ENCODE results near the gene RPL37A.
"Not testable (repeated sequence)": the region's sequence is repeated elsewhere in the genome, so short reads cannot be mapped to it uniquely, and the experiment has no call there.

Gene RPL37A

GRCh38 chr2:216516730-216517350 lies 18.2 kb downstream of the RPL37A start:
- DNase-seq (ENCODE audit: low read depth in 1 of 2, low spot score in 1 of 2) = peak in 1 of 2 experiments; percentile 17
- Histone ChIP-seq H3K4me3 (replicated peaks; ENCODE audit: insufficient read depth, low read length) (no peak overlapping the region), H3K27ac (replicated peaks) (no peak overlapping the region), H3K27me3 (ENCODE audit: insufficient read depth, poor library complexity, severe bottlenecking) (no peaks in the 10 kb centered on the region)
- no peak for TF ChIP-seq REST (IDR thresholded peaks at IDR 0.05; ENCODE audit: insufficient replicate concordance, low read depth)
- TF ChIP-seq CTCF (IDR thresholded peaks at IDR 0.05; ENCODE audit: insufficient read depth, low read length) = peak; percentile 45

GRCh38 chr2:216517447-216518225 lies 19.0 kb downstream of the RPL37A start:
- no peak overlapping the region for H3K4me3 ChIP-seq (replicated peaks; ENCODE audit: insufficient read depth, low read length)
- TF ChIP-seq CTCF (IDR thresholded peaks at IDR 0.05; ENCODE audit: insufficient read depth, low read length) (no peak), GABPA (IDR thresholded peaks at IDR 0.05; ENCODE audit: low read depth) (no peak), POLR2AphosphoS5 (IDR thresholded peaks at IDR 0.05; ENCODE audit: low read depth) (no peak), REST (IDR thresholded peaks at IDR 0.05; ENCODE audit: insufficient replicate concordance, low read depth) (no peak), SPI1 (IDR thresholded peaks at IDR 0.05; ENCODE audit: borderline replicate concordance, low read depth) (no peak)

GRCh38 chr2:216518566-216519119 lies 20.0 kb downstream of the RPL37A start:
- H3K27me3 ChIP-seq (ENCODE audit: insufficient read depth, poor library complexity, severe bottlenecking); DNase-seq (ENCODE audit: low read depth in 1 of 2, low spot score in 1 of 2); H3K4me3 ChIP-seq (replicated peaks; ENCODE audit: insufficient read depth, low read length); H3K27ac ChIP-seq (replicated peaks): not testable (repeated sequence)

More at GRCh38 chr2:216517447-216518225, 19.0 kb downstream of the RPL37A start:
- Histone ChIP-seq H3K27me3 (ENCODE audit: insufficient read depth, poor library complexity, severe bottlenecking) (no peaks in the 10 kb centered on the region), H3K27ac (replicated peaks) (no peak overlapping the region)
- DNase-seq (ENCODE audit: low read depth in 1 of 2, low spot score in 1 of 2) = no peak

- DNase-seq (ENCODE audit: low read depth in 1 of 2, low spot score in 1 of 2) = peak; percentile 41 to 65
- Histone ChIP-seq H3K27ac (replicated peaks) (no peak overlapping the region), H3K4me3 (replicated peaks; ENCODE audit: insufficient read depth, low read length) (no peak overlapping the region), H3K27me3 (ENCODE audit: insufficient read depth, poor library complexity, severe bottlenecking) (no peaks in the 10 kb centered on the region)
- TF ChIP-seq CTCF (IDR thresholded peaks at IDR 0.05; ENCODE audit: insufficient read depth, low read length) (peak; percentile 56), SPI1 (IDR thresholded peaks at IDR 0.05; ENCODE audit: borderline replicate concordance, low read depth) (no peak)
Measured at GRCh38 chr2:216519154-216519762, 20.6 kb downstream of the RPL37A start.
